Stimulated activated naive CD4-positive, alpha-beta T cell (primary cell): ENCODE measurements around the gene PEMT.

Source experiments
- DNase-seq, 6 experiments: peaks; one replicate each; lab custom pipeline; 2025; lab: John Stamatoyannopoulos, UW

The PEMT gene

GRCh38 chr17:17553217-17554195 is 38.0 kb downstream of the PEMT start:
- DNase-seq = no peak

DNA sequence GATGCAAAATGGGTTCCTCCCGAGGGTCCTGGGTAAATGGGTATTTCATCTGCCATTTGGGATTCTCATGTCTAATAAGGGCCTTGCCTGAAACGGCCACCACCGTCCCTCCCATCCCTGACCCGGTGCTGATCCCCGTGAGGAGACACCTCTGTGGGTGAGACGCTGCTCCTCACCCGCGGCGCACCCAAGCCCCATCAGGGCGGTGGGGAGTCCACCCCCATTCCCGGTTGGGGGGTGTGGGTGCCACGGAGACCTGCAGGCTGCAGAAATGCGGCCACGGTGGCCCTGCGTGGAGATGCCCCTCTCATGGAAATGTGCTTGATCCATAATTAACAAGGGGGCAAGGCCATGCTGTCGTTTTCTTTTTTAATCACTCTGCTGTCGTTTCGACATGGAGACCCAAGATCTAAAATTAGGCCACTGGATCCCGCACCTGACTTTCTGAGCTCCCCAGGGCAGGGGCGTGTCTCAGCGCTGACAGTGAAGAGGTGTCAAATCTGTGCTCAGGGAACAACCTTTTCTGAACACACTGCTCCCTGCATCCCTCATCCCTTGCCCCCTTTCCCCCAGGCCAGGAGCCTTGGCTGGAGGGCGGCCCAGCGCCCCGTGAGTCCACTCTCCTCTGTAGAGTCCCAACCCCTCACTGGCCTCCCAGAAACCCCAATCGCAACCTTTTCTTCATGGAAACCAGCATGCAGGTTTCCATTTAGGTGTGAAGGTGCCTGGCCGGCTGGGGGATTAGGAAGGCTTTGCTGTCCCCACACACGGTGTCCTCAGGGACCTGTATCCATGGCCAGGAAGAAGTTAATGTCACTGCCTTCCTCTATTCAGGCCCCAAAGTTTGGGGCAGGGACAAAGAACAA is 38.9 kb downstream of the PEMT start:
- DNase-seq = no peak

DNA sequence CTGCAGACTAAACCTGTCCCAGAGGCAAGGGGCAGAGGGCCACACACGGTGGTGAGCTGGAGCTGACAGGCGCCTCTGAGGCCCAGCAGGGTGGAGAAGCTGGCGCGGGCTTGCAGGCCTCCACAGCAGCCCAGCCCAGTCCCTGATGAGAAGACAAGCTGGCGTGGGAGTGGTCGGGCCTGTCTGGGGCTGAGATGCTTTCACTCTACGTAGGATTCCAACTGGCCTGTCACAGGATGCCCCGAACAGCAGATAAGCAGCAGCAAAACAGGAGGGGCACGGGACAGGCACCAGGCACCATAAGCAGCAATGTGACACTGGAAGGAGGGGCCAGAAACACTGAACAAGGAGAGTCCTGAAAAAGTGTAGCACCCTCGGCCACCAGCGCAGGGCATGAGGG is 40.1 kb downstream of the PEMT start:
- no peak for DNase-seq

GRCh38 chr17:17549732-17550366 is 41.7 kb downstream of the PEMT start:
- DNase-seq = no peak

DNA sequence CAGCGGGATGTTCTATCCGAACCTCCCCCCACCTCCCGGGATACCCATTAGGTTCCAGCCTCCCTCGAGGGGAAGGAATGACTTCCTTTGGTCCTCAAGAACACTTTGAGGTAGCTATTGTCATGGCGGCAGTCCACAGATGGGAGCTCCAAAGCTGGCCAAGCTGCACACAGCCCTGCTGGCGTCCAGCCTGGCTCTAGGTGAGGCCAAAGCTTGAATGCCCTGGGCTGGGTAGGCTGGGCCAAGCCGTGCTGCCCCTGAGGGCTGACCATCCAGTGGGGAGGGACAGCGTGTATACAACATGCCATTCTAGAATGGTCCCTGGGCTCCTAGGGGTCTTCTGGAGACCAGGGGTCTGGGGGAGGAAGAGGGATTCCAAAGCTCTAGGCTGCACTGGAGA is 43.5 kb downstream of the PEMT start:
- no peak for DNase-seq

DNA sequence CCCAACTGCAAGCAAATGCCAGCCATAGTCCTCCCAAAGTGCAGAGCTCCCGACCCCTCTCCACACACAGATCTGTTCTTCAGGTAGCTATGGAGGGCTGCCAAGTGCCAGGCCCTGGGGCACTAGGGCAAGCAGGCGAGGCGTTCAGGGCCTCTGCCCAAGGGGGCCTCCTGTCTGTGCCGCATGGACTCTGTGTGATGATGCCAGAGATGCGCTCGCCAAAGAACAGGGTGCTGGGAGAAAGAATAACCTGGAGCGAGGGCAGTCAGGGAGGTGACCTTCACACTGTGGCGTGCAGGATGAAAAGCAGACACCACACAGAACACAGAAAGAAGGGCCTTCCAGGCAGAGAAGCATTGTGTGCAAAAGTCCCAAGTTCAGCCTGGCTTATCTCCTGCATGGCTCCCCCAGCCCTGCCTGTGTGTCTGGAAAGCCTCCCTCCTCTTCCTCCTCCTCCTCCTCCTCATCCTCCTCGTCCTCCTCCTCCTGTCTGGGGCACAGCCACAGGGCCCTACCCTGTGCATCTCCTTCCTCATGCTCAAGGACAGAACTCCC is 44.2 kb downstream of the PEMT start:
- DNase-seq = no peak

GRCh38 chr17:17546399-17547185 is 44.9 kb downstream of the PEMT start:
- no peak for DNase-seq

DNA sequence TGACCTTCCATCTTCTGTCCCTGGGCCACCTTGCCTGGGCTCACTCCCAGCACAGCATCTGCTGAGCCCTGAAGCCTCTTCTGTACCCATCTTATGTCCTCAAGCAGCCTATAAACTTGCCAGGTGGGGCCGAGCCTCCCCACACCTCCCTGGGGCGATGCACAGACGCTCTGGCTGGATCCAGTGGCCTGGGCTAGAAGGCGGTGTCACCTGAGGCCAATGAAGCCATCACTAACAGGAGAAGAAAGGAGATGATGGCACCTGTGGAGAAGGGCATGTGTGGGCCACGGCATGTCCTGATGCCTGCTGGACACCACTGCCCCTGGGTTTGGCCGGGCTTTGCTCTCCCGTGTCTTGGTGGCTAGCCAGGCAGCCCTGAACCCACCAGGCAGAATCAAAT is 45.5 kb downstream of the PEMT start:
- no peak for DNase-seq

DNA sequence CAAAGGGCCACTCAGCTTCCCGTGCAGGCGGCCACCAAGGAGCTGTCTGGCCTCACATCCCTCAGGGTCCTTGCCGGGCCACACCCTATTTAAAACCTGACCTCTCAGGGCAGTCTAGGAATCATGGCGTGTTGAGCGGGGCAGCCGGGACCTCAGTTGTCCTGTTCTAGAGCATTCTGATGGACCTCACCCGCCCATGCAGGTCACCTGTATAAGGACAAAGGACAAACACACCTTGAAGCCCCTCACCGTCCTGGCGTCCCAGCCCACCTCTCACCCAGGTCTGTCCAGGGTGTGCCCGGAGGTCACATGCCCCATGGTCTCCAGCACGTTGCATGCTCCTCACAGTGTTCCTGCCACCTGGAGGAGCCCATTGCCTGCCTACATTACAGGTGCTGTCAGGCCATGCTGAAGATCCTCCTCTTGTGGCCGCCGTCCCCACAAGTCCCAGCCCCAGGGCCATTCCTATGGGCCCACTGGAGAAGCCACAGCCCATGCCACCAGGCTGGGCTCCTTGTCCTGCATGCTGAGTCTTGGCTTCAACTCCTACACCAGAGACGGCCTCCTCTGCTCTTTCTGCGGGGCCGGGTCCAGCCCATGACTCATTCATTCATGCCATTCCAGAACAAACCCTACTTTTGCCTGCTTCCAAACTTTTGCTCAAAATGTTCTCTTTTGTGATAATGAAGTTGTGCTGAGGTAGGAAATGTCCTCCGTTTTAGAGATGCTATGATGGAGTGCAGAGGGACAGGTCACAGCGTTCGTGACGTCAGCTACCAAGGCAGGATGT is 46.3 kb downstream of the PEMT start:
- no peak for DNase-seq

GRCh38 chr17:17542906-17543635 is 48.4 kb downstream of the PEMT start:
- no peak for DNase-seq

DNA sequence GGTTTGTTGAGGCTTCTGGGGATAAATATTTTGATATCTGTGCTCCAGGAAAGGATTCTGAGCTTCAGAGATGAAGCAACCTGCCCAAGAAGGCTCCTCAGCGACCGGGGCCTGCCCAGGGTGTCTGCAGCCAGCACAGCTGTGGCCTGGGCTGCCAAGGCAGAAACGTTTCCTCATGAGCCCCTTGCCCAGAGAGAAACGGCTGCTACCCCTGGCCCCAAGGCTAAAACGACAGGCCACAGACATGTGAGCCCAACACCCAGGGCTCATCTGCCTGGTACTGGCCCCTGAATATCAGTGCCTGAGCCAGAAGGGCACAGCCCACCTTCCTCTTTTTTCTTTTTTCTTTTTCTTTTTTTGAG is 49.9 kb downstream of the PEMT start:
- DNase-seq = no peak

GRCh38 chr17:17540935-17541639 is 50.4 kb downstream of the PEMT start:
- DNase-seq = no peak

DNA sequence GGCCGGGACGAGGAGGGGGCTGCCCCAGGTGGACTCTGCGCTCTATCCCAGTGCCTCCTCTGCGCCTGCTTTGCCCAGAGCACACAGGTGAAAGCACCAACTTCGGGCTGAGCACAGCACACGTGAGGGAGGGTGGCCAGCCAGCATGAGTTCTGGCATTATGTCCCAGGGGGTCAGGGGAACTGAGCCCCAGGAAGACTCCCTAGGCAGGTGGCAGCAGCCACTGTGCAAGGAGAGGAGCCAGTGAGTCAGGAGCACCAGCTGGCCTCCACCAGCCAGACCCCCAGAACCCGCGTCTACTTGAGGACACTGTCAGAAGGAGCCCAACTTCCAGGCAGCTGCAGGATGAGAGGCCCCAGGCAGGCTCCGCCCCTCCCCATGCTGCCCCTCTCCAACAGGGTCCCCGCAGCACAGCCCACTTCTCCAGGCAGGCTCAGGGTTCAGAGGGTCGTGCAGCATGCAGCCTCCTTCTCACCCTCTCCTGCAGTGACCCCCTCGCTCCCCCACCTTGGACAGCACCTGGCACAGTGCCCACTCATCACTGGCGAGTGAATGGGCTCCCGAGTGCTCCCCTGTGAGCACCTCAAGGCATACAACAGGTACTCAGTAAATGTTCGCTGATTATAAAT is 51.1 kb downstream of the PEMT start:
- DNase-seq = no peak

- DNase-seq = no peak
Measured at GRCh38 chr17:17539591-17539990, 51.9 kb downstream of the PEMT start.

DNA sequence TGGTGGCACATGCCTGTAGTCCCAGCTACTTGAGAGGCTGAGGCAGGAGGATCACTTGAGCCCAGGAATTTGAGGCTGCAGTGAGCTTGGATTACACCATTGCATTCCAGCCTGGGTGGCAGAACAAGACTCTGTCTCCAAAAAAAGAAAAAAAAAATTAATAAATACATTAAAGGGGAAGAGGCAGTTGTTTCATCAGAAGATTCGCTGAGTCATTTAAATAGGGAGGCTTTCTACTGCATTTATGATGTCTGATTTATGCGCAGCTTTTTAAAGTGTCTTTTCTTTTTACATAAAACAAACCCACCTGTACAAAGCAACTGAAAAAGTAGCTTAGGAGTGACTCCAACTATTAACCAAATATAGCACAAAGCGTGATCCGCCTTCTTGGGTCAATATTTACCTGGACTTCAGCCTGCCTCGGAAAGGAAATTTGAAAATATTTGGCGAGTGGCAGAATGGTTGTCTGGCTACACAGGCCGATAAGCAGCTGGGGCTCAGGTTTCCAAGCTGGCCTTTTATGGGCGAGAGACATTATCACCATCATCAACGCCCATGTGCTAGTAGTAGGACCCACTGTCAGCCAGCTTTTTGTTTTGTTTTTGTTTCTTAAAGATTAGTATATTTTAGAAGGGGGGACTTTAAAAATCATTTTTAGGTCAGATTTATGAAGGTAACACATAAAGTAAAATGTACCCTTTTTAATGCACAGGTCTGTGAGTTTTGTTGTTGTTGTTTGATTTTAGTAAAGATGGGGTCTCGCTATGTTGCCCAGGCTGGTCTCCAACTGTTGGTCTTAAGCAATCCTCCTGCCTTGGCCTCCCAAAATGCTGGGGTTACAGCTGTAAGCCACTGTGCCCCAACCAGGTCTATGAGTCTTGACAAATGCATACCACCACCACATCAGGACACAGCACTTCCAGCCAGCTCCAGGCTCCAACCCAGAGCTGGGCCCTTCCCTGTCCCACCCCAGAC is 52.8 kb downstream of the PEMT start:
- no peak for DNase-seq

DNA sequence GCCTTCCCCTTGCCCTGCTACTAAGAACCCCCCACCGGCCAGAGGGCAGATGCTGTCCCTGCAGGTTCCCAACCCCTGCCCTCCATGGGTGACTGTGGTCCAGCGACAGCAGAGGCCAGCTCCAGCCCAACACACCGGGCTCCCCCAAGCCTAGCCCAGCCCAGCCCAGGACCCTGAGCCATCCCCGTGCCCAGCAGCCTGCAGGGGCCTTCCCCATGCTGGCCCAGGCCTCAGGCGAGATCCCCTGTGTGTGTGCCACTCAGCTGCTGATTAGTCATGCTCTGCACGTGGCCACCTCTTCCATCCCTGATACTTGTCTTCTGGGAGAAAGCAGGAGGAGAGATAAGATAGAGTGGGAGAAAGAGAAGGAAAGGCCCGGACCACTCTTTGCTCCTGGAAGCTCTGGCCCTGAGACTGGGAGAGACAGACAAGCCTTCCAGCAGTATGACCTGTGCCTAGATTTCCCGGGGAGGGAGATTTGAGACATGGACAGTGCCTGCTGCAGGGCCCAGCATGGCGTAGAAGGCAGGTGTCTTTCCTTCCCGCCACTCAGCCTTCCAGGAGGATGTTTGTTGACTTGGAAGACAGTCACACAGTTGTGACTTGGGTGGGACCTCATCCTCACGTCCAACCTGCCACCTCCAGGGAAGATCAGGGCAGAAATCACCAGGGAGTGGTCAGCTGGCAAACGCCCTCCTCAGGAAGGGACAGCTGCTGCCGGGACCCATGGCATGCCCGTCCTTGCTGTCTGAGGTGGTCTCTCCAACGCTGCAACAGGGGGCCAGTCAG is 54.0 kb downstream of the PEMT start:
- DNase-seq = no peak

DNA sequence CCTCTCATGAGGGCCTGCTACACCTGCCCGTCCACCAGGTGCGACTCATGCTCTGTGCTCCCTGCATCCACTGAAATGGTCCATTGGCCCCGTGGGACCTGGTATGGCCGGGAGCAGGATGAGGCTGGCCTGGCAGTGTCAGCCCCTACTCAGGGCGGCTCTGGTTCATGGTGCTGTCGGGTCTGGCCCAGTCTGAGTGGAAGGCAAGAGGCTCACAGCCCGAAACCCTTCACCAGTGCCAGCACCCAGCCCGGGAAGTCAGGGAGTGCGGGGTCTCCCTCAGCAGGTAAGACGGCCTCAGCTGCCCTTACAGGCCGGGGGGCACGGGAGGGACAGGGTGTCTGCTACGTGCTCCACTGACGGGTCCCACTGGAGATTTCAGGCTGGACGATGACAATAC is 54.8 kb downstream of the PEMT start:
- DNase-seq = no peak
